GM18517 (cell line): Measurements from ENCODE around the gene MYCBPAP.

Source experiments
- ATAC-seq: cut with Tn5 transposase; IDR thresholded peaks from one replicate; pipeline ENCODE4 v1.9.1; 2021; ENCODE audit warnings: mild to moderate bottlenecking, moderate library complexity; ENCODE audit not compliant: unreplicated experiment

MYCBPAP gene

GRCh38 chr17:50517011-50517410 is 8.8 kb downstream of the MYCBPAP start:
- ATAC-seq = no peak

- no peak for ATAC-seq
Observed at GRCh38 chr17:50517504-50518383, 9.5 kb downstream of the MYCBPAP start.

- no peak for ATAC-seq
Observed at GRCh38 chr17:50518384-50519023, 10.3 kb downstream of the MYCBPAP start.

DNA sequence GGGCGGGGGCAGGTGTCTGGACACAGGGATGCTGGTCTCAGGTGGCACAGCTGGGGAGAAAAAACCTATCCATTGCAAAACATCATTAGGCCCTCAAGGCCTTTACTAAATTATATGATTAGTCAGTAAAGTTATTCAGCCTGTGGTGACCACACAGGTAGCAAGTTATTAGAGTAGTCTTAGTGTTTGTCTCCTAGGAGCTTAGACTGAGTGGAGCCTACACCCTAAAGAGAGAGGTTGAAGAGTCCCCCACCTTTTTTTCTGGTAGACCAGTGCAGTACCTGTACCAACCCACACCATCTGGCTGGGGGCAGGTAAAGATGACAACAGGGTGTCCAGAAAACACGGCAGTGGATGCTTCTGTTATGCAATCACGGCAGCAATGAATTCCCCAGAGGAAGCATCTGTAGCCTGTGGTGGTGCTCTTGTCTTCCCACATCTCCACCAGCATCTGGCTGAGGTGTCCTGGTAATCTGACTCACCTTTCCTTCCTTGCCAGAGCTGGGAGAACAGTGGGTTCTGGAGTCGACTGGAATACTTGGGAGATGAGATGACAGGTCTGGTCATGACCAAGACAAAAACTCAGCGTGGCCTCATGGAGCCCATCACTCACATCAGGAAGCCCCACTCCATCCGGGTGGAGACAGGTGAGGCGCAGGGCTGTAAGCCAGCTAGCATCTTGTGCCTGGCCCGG is 11.0 kb downstream of the MYCBPAP start:
- no peak for ATAC-seq

GRCh38 chr17:50520483-50520882 is 12.2 kb downstream of the MYCBPAP start:
- no peak for ATAC-seq

DNA sequence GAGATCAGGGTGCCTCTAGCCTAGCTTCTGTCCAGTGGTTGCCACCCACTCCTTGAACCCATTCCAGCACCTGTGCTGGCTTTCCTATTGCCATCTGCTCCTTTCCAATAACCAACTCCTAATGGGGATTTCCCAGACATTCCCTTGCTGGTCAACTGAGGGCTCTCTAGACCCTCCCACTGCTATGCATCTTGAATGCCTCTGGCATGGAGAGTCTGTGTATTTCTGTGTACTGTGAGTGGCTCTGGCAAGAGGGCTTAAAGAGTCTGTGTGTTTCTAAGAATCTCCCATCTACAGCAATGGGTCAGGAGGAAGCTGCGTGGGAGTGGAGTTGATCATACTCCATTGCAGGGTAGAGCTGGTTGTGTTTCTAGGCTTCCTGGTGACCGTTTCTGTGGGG is 13.3 kb downstream of the MYCBPAP start:
- no peak for ATAC-seq

- no peak for ATAC-seq
Observed at GRCh38 chr17:50522766-50523165, 14.5 kb downstream of the MYCBPAP start.

DNA sequence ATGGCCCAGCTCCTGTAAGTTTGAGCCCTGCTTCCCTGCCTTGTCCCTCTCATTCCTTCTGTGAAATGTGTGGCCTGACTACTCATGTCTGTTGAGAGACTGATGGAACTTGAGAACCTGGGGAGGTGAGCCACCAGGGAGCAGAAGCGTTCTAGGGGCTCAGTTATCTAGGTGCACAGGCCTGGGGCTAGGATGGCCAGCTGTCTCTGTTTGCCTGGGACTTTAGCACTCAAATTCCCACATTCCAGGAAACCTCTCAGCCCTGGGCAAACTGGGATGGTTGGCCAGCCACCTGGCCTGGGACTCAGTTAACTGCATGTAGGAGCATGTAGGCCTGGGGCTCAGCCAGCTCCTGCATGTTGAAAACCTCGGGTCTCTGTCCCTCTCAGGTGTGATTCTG is 15.0 kb downstream of the MYCBPAP start:
- no peak for ATAC-seq

DNA sequence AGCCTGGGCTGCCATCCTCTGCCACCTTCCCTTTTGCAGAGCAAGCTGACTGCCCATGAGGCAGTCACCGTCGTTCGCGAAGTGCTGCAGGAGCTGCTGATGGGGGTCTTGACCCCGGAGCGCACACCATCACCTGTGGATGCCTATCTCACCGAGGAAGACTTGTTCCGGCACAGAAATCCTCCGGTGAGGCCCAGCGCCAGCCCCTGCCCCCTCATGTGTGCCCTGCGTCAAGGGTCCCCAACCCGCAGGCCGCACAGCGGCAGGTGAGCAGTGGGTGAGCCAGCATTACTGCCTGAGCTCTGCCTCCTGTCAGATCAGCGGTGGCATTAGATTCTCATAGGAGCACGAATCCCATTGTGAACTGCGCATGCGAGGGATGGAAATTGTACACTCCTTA is 16.6 kb downstream of the MYCBPAP start:
- ATAC-seq = no peak

GRCh38 chr17:50527155-50527762 is 19.0 kb downstream of the MYCBPAP start:
- ATAC-seq = no peak

- no peak for ATAC-seq
Observed at GRCh38 chr17:50527949-50528474, 19.8 kb downstream of the MYCBPAP start.

GRCh38 chr17:50529849-50530248 is 21.6 kb downstream of the MYCBPAP start:
- ATAC-seq = no peak

DNA sequence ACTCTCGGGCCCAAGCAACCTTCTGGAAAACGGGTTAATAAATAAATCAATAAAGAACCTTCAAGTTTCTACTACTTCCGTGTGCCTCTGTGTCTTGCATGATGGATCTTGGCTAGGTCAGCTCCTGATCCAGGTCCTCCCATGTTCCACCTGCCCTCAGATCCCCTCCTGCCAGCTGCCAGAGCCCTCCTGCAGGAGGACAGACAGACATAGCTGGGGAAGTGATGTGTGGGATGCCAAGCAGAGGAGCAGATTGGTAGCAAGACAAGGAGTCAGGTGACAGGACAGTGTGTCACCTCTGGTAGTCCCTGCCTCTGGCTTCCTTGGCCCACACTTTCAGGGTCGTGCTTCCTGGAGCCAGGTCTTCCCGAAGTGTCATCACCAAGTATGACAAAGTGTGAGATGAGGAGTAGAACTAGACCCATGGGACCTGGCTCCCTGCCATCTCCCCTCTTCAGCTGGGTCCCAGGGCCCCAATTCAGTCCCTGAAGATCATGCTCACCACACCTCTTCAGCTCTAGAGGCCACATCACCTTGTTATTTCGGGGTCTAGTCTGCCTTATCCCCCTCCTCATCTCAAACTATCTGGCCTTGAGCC is 23.3 kb downstream of the MYCBPAP start:
- no peak for ATAC-seq

DNA sequence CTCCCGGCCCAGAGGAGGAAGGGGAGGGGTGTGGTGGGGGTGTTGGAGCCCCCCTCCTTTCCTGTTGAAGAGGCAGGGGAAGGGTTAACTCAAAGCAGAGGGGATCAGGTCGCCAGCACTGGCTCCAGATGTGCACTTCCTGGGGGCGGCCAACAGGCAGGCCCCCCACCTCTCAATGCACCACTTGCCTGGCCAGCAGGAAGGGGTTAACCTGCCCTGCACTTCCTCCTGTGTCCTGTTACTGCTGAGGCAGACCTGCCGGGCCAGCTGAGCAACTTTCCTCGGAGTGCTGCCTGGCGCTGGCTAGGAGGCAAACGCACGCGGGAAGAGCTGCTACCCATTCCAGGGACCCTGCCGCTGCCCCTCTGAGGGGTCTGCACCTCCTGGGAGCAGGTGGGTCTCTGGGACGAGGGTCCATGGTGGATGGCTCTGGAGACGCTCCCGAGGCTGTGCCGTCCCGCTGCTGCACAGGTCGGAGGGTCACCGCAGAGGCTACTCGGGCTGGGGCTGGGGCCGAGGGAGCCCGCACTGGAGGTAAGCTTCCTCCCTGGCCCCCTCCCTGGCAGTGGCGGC is 24.3 kb downstream of the MYCBPAP start, which contains the start of gene EPN3:
TSS of gene EPN3 (plus strand) at position 284 of the 573 bp plus-strand sequence. CDS start 3,822 bp downstream, outside the sequence.
- no peak for ATAC-seq

GRCh38 chr17:50533185-50533584 is 24.9 kb downstream of the MYCBPAP start:
- no peak for ATAC-seq

- no peak for ATAC-seq
Observed at GRCh38 chr17:50533720-50534148, 25.5 kb downstream of the MYCBPAP start.

DNA sequence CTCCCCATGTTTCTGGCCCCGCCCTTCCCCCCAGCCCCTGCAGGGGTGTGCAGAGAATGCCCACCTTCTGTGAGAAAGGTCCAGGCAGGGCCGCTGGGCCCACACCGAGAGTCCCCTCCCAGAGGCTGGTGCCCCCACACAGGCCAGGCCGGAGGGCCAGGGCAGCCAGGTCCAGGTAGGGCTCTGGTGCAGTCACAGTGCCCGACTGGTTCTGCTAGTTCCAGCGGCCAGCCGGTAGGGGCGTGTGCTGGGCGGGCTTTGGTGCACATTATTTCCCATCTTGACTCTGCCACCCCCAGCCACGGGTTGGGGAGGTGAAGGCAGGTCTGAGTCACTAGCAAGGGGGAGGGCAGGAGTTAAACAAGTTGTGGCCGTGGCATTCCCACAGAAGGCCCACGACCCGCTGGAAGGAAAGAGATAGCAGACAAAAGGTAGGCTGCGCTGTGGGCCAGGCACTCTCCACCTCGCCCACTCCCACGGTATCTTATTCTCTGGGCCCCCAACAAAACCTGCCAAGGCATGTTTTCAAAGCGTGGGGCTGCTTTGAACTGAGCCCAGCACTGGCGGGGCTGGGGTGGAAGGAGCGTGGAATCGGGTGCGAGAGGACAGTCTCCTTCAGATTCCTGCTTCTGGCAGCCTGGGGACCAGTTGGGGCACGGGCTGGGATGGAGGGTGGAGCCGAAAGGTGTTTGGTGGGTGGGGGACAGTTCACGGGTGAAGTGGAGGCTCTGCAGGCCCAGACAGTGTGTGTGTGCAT is 26.2 kb downstream of the MYCBPAP start:
- ATAC-seq = no peak

- ATAC-seq = no peak
Observed at GRCh38 chr17:50534979-50535326, 26.7 kb downstream of the MYCBPAP start.

GRCh38 chr17:50535407-50535806 is 27.2 kb downstream of the MYCBPAP start:
- ATAC-seq = no peak
